Stimulated activated CD8-positive, alpha-beta memory T cell treated with anti-CD3 and anti-CD28 coated beads, Interleukin-7, amount 100 ng/mL, for 24 hours (primary cell): ENCODE measurements around the gene NFYC.
"Not testable (repeated sequence)": the region's sequence is repeated elsewhere in the genome, so short reads cannot be mapped to it uniquely, and the experiment has no call there.

Experiments used
- DNase-seq: peaks from one replicate; pipeline ENCODE4 v3.0.0-alpha.2; 2020; ENCODE audit warnings: low read depth

The NFYC gene

GRCh38 chr1:40665335-40666171, 26.0 kb upstream of the NFYC start, which contains the start of gene RIMS3:
RIMS3 (minus strand) TSS chr1:40665682; CDS start chr1:40641925, 23,757 bp downstream.
- DNase-seq: peak; percentile 71

GRCh38 chr1:40668769-40669525, 22.6 kb upstream of the NFYC start:
- peak; percentile 74 for DNase-seq

GRCh38 chr1:40673452-40673851, 18.1 kb upstream of the NFYC start:
- DNase-seq: no peak

GRCh38 chr1:40676501-40676900, 15.0 kb upstream of the NFYC start:
- DNase-seq: no peak

- no peak for DNase-seq
These were observed 12.1 kb upstream of the NFYC start for GRCh38 chr1:40679165-40679953.

- no peak for DNase-seq
These were observed 6.8 kb upstream of the NFYC start for GRCh38 chr1:40684669-40685068.

- DNase-seq: no peak
These were observed 4.4 kb upstream of the NFYC start for GRCh38 chr1:40687059-40687458.

- DNase-seq: no peak
These were observed 3.8 kb upstream of the NFYC start for GRCh38 chr1:40687661-40688060.

GRCh38 chr1:40689737-40690136, 1.8 kb upstream of the NFYC start:
- DNase-seq: no peak

GRCh38 chr1:40690771-40691537, 550 bp upstream of the NFYC start:
- no peak for DNase-seq

- no peak for DNase-seq
These were observed 958 bp downstream of the NFYC start for GRCh38 chr1:40692429-40692895.

- no peak for DNase-seq
These were observed 1.9 kb downstream of the NFYC start for GRCh38 chr1:40693425-40693824.

- DNase-seq: no peak
These were observed 2.9 kb downstream of the NFYC start for GRCh38 chr1:40694353-40694874.

- DNase-seq: no peak
These were observed 4.8 kb downstream of the NFYC start for GRCh38 chr1:40696294-40696693.

GRCh38 chr1:40697436-40697835, 5.9 kb downstream of the NFYC start:
- DNase-seq: no peak

- no peak for DNase-seq
These were observed 8.3 kb downstream of the NFYC start for GRCh38 chr1:40699787-40700186.

GRCh38 chr1:40701684-40702083, 10.2 kb downstream of the NFYC start:
- no peak for DNase-seq

- DNase-seq: not testable (repeated sequence)
These were observed 11.3 kb downstream of the NFYC start for GRCh38 chr1:40702810-40703209.

- no peak for DNase-seq
These were observed 11.8 kb downstream of the NFYC start for GRCh38 chr1:40703316-40703715.

- no peak for DNase-seq
These were observed 13.6 kb downstream of the NFYC start for GRCh38 chr1:40704817-40705733.
